ENCODE results near the gene BYSL.

Gene BYSL

GRCh38 chr6:41920921-41921711, at the start of gene BYSL, which contains the start of gene MED20:
Gene BYSL, plus strand, starts transcription at chr6:41921499. Its CDS starts 64 bp downstream, at chr6:41921563.
Gene MED20, minus strand, starts transcription at chr6:41921139. Its CDS starts 121 bp downstream, at chr6:41921018.
- DNase-seq (ENCODE audit: low spot score): peak; percentile 96

- DNase-seq (ENCODE audit: low spot score): no peak
Measured at GRCh38 chr6:41871691-41872090, 49.6 kb upstream of the BYSL start.

DNA sequence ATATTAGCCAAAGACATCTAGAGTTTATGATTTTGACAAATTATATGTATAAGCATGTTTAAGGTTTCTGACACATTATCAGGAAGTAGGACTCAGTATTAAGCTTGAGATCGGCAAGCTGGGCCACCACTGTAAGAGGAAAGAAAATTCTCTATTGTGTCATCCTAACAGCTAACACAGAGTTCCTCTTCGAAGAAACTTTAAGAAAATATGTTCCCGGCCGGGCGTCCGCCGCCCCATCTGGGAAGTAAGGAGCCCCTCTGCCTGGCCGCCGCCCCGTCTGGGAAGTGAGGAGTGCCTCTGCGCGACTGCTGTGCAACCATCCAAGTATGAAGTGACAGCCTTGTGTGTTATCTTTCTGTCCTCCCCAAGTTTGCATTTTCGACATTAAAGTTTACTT, 49.2 kb upstream of the BYSL start:
- no peak for DNase-seq (ENCODE audit: low spot score)

- no peak for DNase-seq (ENCODE audit: low spot score)
Measured at GRCh38 chr6:41874741-41875140, 46.6 kb upstream of the BYSL start.

GRCh38 chr6:41877051-41877680, 44.1 kb upstream of the BYSL start:
- no peak for DNase-seq (ENCODE audit: low spot score)

GRCh38 chr6:41878246-41878645, 43.1 kb upstream of the BYSL start:
- no peak for DNase-seq (ENCODE audit: low spot score)

GRCh38 chr6:41878961-41879405, 42.3 kb upstream of the BYSL start:
- DNase-seq (ENCODE audit: low spot score): no peak

- no peak for DNase-seq (ENCODE audit: low spot score)
Measured at GRCh38 chr6:41881506-41881905, 39.8 kb upstream of the BYSL start.

DNA sequence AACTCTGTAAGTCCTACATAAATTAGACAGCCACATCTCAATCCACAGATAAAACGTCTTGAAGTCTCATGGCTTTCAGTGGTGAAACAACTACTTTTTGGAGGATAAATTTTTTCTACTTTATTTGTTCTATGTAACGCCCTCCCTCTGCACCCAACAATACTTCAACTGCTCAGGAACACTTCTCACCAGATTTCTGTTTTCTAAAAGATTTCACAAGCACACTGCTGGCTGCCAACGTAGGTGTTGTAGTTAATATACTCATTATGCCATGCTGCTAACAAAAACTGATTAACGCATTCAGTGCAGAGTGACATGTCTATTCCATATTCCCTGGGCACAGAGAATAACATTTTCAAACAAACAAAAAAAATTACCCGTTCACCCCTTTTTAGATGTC, 36.3 kb upstream of the BYSL start:
- no peak for DNase-seq (ENCODE audit: low spot score)

GRCh38 chr6:41885930-41886329, 35.4 kb upstream of the BYSL start:
- no peak for DNase-seq (ENCODE audit: low spot score)

DNA sequence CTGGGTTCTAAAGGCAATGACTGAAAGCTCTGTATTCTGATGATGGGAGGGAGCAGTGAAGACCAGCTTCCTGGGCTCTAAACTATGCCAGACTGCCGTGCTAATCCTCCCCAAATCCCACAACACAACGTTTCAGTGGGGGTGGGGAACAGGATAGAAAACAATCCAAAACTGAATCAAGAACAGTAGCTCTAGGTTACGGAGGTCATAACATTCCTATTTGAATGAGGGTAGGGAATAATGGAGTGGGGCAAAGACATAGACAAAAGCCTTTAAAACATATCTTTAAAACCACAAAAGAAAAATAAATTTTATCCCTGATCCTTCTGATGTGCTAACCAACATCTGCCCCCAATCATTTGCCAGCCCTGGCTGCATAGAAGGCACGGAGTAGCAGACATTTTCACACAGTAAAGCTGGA, 34.0 kb upstream of the BYSL start:
- DNase-seq (ENCODE audit: low spot score): peak; percentile 12

DNA sequence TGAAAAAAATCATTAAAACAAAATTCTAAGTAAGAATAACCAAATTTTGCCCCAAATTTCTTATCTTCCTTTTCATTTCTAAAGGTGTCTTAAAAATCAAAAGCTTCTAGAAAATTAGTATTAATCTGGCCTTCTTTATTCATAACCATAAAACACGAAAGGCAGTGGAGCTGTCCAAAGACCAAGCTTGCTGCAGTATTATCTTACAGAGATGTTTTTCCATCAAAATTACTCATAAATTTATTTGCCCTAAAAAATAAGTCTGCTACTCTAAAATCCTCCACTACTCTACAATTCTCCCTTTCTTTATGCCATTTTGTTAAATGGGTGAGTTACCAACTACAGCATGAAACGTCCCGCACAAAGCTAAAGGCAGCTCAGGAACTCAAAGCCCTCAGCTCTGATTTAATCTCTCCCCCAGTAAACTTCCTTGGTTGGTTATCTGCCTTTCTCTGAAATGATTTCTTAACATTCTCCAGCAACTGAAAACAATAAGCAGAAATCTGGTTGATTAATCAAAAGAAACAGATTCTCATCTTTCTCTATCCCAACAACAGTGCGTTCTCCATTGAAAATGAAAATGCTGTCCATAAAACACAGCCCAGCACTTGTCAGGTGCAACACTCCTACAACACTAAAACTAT, 28.3 kb upstream of the BYSL start:
- no peak for DNase-seq (ENCODE audit: low spot score)

DNA sequence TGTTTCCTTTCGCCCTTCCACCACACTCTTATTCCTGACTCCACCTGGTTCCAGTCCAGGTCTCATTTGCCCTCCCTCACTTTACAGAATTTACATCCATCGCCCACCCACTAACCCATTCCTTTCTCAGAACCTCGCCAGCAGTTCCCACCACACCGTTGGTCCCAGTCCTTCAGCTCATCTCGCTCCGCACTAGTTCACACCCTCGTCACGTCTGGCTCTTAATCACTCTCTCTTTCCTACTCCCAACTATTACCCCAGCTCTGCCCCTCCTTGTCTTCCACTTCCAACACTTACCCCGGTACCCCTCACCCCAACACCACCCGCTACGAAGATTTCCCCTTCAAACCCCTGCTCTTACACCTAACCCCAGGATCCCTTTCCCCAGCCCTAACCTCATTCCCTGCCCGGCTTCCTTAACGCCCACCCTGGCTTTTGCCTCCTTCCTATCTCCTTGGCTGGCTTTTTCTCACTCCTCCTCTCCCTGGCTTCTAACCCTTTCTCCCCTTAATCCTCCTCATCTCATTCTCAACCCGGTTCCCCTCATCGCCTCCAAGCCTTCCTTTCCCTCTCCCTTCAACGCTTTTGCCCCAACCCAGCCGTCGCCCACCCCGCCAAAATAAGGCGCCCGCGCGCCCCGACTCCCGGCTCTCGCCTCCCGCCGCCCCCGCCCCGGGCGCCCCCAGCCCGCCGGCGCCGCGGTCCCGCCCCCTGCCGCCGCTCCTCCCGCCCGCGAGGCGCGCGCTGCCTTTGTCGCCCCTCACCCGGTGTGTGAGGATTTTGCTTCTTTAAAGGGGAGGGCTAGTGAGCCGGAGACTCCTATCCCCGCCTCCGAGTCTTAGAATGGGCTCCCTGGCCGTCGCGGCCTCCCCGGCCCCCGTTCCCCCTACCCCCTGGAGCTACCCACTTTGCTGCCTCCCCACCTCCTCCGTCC, 26.7 kb upstream of the BYSL start:
- DNase-seq (ENCODE audit: low spot score): no peak

- peak; percentile 92 for DNase-seq (ENCODE audit: low spot score)
Measured at GRCh38 chr6:41895300-41896233, 25.7 kb upstream of the BYSL start, which contains the start of gene USP49. Gene USP49, minus strand, starts transcription at chr6:41895375. Its CDS starts 88,392 bp downstream, at chr6:41806983.

DNA sequence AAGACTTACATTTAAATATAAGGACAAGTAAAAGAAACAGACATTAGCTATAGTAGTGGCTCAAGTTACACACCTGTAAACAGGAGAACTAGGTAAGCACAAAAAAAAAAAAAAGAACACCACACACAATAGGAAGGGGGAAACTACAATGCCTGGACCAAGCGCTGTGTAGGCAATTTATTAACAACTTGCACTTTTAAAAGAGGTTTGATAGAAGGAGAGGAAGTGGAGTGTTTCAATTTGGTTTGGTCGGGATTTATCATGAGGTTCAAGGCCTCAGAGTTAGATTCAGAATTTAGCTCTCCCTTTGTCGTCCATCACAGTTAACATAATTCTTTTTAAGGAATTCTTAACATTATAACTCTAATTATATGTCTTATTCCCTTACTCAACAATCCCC, 25.0 kb upstream of the BYSL start:
- DNase-seq (ENCODE audit: low spot score): no peak

DNA sequence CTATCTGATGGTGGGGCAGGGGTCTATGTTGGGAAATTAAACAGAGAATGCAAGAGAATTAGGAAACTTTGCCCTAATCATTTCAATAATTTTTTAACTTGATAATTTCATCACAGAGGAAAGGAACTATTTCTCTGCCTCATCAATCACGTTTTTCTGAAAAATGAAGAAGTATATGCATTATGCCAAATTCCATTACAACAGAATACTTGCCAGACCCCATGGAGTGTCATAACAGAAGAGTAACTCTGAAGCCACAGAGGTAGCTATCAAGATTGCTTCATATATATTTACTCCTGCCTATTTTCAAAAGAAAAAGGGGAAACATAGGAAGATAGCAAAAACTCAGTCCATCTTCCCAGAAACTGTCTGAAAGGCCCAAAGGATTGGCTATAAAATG, 20.4 kb upstream of the BYSL start:
- no peak for DNase-seq (ENCODE audit: low spot score)

DNA sequence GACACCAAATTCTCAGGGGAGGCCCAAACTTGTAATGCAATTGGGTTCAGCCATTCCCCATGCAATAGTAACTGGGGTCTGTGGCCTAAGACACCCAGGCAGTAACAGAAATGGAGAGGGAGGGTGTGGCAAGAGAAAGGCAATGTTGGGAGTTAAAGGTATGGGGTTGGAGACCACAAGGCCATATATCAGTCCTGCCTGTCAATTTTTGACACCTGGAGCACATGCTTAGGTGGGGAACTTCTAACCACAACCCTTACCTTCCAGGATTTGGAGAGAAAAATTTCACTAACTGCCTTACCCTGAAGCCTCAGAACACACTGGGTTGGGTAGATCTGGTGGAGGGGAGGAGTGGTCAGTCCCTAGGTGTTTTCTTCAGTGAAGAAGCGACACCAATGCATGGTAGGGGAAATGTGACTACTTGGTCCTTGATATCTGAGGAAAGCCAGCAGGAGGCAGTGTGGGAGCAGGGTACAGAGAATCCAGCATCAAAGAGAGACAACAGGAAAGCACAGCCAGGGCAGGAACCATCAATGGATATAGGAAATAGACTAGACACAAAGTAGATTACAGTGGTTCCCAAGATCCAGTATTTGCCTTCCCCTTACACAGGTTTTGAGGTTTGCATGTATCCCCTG, 19.3 kb upstream of the BYSL start:
- peak; percentile 26 for DNase-seq (ENCODE audit: low spot score)

DNA sequence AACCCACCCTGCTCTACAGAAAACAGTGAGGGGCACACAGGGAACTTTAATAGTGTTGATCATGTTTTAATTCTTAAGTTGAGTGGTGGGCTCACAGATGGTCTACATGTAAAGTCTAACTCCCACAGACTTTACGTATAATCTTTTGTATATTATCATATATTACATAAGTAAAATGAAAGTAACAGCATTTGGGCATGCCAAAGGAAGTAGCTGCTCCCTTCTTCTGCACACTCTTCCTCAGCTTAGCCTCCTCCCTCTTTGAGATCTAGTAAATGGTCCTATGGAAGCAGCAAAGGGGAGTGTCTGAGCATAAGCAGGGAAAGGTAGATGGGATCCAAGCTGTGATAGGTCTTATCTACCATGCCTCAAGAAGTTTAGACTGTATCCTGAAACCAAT, 11.6 kb upstream of the BYSL start:
- no peak for DNase-seq (ENCODE audit: low spot score)

GRCh38 chr6:41914343-41914742, 7.0 kb upstream of the BYSL start:
- no peak for DNase-seq (ENCODE audit: low spot score)

DNA sequence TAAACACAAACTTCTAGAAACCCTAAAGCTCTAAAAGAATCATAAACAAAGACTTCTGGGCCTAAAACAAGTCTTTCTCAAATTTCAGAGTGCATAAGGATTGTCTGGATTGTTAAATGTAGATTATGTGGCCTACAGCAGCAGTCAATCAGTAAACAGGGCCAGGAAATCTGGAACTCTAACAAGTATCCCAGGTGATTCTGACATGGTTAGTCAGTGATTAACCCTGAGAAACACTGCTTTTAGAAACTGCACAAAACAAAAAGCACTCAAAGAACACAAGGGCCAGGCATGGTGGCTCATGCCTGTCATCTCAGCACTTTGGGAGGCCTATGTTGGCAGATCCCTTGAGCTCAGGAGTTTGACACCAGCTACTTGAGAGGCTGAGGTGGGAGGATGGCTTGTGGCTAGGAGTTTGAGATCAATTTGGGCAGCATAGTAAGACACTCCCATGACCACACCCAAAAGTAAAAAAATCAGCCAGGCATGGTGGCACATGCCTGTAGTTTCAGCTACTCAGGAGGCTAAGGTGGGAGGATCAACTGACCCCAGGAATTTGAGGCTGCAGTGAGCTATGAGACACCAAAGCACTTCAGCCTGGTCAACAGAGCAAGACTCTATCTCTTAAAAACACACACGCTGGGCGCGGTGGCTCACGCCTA, 6.3 kb upstream of the BYSL start:
- DNase-seq (ENCODE audit: low spot score): no peak

All from iPS-NIHi11 (cell line).